ENCODE measurements around the gene SLC39A5.

Gene SLC39A5

DNA sequence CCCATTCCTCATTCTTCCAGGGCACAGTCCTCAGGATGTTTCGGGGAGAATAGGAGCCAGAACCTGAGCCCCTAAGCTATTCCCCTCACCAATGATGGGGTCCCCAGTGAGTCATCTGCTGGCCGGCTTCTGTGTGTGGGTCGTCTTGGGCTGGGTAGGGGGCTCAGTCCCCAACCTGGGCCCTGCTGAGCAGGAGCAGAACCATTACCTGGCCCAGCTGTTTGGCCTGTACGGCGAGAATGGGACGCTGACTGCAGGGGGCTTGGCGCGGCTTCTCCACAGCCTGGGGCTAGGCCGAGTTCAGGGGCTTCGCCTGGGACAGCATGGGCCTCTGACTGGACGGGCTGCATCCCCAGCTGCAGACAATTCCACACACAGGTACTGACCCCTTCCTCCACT, 1.3 kb downstream of the SLC39A5 start:
- H3K9me3 ChIP-seq (ENCODE audit: insufficient read depth, low read depth, low read length): no peaks in the 10 kb centered on the region
- H3K9ac ChIP-seq (ENCODE audit: low read depth, low read length): no peak overlapping the region
- no peak overlapping the region for H3K27ac ChIP-seq (ENCODE audit: low read depth, low read length)
- H3K36me3 ChIP-seq (ENCODE audit: insufficient read depth, low read length): 0 out of 2 replicates have a peak, but pooled peaks cover under 1% of the 10 kb centered on the region
- no peaks in the 10 kb centered on the region for H3K27me3 ChIP-seq (ENCODE audit: insufficient read depth, low read length)
- H3K4me3 ChIP-seq (ENCODE audit: low read length): no peak overlapping the region
- WGBS: 92% methylated on average over 11 of the region's 11 CpGs
- no peaks in the 10 kb centered on the region; the same call in 1 of the 2 replicates for H3K4me1 ChIP-seq (ENCODE audit: insufficient read depth, low read length)

DNA sequence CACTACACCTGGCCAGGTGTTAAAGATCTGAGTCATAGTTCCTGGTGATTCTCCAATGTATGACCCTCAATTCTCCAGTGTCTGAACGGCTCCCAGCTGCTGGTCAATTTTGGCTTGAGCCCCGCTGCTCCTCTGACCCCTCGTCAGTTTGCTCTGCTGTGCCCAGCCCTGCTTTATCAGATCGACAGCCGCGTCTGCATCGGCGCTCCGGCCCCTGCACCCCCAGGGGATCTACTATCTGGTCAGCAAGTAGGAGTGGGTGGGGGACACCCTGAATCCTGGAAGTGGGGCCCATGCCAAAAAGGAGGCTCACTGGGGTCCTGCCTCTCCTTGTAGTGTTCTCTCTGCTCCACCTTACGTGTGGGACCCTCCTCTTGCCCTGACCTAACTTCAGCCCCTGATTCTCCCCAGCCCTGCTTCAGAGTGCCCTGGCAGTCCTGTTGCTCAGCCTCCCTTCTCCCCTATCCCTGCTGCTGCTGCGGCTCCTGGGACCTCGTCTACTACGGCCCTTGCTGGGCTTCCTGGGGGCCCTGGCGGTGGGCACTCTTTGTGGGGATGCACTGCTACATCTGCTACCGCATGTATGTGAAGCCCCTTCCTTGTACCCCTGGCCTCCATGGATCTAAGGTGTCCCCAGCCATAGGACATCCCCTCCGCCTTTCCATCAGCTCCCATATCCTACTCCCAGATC, 5.0 kb downstream of the SLC39A5 start:
- 92% methylated on average over 16 of the region's 16 CpGs for WGBS
- no peaks in the 10 kb centered on the region for H3K9me3 ChIP-seq (ENCODE audit: insufficient read depth, low read depth, low read length)
- no peak overlapping the region for H3K27ac ChIP-seq (ENCODE audit: low read depth, low read length)
- no peak overlapping the region for H3K9ac ChIP-seq (ENCODE audit: low read depth, low read length)
- H3K4me1 ChIP-seq (ENCODE audit: insufficient read depth, low read length): no peaks in the 10 kb centered on the region; the same call in 1 of the 2 replicates
- no peaks in the 10 kb centered on the region for H3K27me3 ChIP-seq (ENCODE audit: insufficient read depth, low read length)
- no peak overlapping the region for H3K4me3 ChIP-seq (ENCODE audit: low read length)
- H3K36me3 ChIP-seq (ENCODE audit: insufficient read depth, low read length): peaks cover 11% of the 10 kb centered on the region; the same call in 1 of the 2 replicates

DNA sequence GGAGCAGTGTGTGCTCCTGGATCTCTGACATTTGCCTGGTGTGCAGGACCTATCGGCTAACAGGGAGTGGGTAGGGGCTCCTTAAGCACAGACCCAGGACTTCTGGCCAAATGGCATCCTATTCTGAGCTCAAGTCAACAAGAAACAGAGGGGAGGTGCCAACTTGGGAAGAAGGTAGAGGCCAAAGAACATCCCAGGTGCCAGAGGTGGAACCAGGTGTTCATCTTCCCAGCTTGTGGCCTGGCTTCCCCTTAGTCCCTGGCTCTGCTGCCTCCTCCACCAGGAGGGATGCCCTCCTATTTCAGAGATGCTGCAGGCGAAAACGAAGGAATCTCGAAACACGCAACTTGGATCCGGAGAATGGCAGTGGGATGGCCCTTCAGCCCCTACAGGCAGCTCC, 6.2 kb downstream of the SLC39A5 start:
- Histone ChIP-seq H3K4me3 (ENCODE audit: low read length) (no peak overlapping the region), H3K4me1 (ENCODE audit: insufficient read depth, low read length) (no peaks in the 10 kb centered on the region), H3K36me3 (ENCODE audit: insufficient read depth, low read length) (peaks cover 18% of the 10 kb centered on the region), H3K9ac (ENCODE audit: low read depth, low read length) (no peak overlapping the region), H3K9me3 (ENCODE audit: insufficient read depth, low read depth, low read length) (no peaks in the 10 kb centered on the region), H3K27ac (ENCODE audit: low read depth, low read length) (no peak overlapping the region), H3K27me3 (ENCODE audit: insufficient read depth, low read length) (no peaks in the 10 kb centered on the region)
- WGBS: 97% methylated on average over 6 of the region's 6 CpGs

DNA sequence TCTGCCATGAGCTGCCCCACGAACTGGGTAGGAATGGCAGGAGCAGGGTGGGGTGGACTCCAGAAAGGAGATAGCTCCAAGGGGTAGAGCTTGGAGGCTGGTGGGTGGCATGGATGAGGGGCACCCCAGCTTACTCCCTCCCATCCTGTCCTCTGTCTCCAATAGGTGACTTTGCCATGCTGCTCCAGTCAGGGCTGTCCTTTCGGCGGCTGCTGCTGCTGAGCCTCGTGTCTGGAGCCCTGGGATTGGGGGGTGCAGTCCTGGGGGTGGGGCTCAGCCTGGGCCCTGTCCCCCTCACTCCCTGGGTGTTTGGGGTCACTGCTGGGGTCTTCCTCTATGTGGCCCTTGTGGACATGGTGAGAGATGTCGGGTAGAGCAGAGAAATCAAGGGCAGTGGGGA, 7.1 kb downstream of the SLC39A5 start:
- peaks cover 27% of the 10 kb centered on the region for H3K36me3 ChIP-seq (ENCODE audit: insufficient read depth, low read length)
- no peaks in the 10 kb centered on the region for H3K9me3 ChIP-seq (ENCODE audit: insufficient read depth, low read depth, low read length)
- H3K27me3 ChIP-seq (ENCODE audit: insufficient read depth, low read length): no peaks in the 10 kb centered on the region
- no peak overlapping the region for H3K27ac ChIP-seq (ENCODE audit: low read depth, low read length)
- no peak overlapping the region for H3K9ac ChIP-seq (ENCODE audit: low read depth, low read length)
- no peak overlapping the region for H3K4me3 ChIP-seq (ENCODE audit: low read length)
- no peaks in the 10 kb centered on the region for H3K4me1 ChIP-seq (ENCODE audit: insufficient read depth, low read length)
- 89% methylated on average over 5 of the region's 5 CpGs for WGBS

DNA sequence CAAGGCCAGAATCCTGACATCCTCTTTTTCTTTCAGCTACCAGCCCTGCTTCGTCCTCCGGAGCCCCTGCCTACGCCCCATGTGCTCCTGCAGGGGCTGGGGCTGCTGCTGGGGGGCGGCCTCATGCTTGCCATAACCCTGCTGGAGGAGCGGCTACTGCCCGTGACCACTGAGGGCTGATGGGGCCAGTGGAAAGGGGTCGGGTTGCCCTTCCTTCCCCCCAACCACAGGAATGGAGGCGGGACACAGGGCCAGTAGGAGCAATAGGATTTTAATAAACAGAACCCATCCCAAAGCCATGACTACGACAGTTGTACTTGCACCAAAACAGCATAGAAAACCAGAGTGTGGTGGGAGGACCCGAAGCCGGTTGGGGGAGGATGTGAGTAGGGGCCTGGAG, 7.7 kb downstream of the SLC39A5 start:
- no peaks in the 10 kb centered on the region for H3K4me1 ChIP-seq (ENCODE audit: insufficient read depth, low read length)
- H3K27ac ChIP-seq (ENCODE audit: low read depth, low read length): no peak overlapping the region
- no peak overlapping the region for H3K9ac ChIP-seq (ENCODE audit: low read depth, low read length)
- H3K4me3 ChIP-seq (ENCODE audit: low read length): no peak overlapping the region
- H3K9me3 ChIP-seq (ENCODE audit: insufficient read depth, low read depth, low read length): no peaks in the 10 kb centered on the region
- H3K27me3 ChIP-seq (ENCODE audit: insufficient read depth, low read length): no peaks in the 10 kb centered on the region
- WGBS: 87% methylated on average over 9 of the region's 11 CpGs
- peaks cover 32% of the 10 kb centered on the region for H3K36me3 ChIP-seq (ENCODE audit: insufficient read depth, low read length)

DNA sequence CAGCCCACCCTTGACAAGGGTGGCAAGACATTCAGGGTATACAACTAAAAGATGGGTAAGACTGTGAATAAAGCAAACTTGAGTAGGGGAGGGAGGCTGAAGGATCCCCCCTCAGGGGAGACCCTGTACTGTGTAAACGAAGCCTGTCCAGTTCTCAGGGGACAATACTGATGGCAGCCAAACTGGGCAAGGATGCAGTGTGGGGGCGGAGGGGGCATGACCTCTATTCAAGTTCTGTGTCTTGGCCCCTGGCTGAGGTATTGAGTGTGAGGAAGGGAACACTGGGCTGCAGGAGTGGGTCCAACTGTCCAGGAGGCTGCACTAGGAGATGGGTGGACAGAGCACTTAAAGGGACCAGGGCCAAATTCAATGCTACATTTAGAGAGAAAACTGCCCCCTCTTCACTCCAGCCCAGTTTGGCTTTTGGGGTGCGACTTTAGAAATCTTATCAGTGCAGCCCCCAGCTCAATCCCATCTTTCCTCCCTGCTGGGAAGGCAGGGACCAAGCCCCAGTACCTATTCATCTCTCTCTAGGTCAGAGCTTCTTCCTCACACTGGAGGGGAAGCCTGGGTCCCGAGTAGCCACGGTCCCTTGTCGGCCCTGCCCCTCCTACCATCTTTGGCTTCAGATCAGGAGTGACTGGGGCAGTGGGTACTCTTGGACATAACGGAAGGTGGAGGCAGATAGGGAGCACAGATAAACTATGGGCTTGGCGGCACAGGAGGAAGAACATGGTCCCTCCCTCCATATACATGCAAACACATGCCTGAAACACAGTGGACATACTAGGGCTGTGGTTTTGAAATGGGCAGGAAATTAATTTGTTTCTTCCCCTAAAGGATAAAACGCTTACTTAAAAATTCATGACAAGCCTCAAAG, 11.8 kb downstream of the SLC39A5 start:
- peaks cover 67% of the 10 kb centered on the region for H3K36me3 ChIP-seq (ENCODE audit: insufficient read depth, low read length)
- no peaks in the 10 kb centered on the region for H3K4me1 ChIP-seq (ENCODE audit: insufficient read depth, low read length)
- H3K27ac ChIP-seq (ENCODE audit: low read depth, low read length): no peak overlapping the region
- 97% methylated on average over 9 of the region's 9 CpGs for whole genome bisulfite sequencing
- no peak overlapping the region for H3K9ac ChIP-seq (ENCODE audit: low read depth, low read length)
- no peaks in the 10 kb centered on the region for H3K9me3 ChIP-seq (ENCODE audit: insufficient read depth, low read depth, low read length)
- no peaks in the 10 kb centered on the region for H3K27me3 ChIP-seq (ENCODE audit: insufficient read depth, low read length)
- no peak overlapping the region for H3K4me3 ChIP-seq (ENCODE audit: low read length)

DNA sequence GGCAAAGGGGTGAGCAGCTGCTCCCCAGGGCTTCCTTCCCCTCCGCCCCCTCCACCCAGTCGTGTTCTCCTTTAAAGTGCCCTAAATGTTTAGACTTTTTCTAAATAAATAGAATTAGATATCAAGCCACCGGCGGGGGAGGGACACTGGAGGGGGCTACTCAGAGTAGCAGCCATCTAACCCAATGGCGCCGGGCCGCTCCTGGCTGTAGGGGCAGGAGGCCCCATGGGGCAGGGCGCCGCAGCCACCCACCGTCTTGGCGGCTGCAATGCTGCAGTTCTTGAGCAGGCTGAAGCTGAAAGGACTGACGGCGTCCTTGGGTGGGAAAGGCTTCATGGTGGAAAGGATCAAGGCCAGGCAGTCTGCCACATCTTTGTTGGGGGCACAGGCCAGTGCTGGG, 13.1 kb downstream of the SLC39A5 start:
- H3K9ac ChIP-seq (ENCODE audit: low read depth, low read length): no peak overlapping the region
- H3K36me3 ChIP-seq (ENCODE audit: insufficient read depth, low read length): peaks cover 79% of the 10 kb centered on the region
- no peaks in the 10 kb centered on the region for H3K4me1 ChIP-seq (ENCODE audit: insufficient read depth, low read length)
- no peaks in the 10 kb centered on the region for H3K9me3 ChIP-seq (ENCODE audit: insufficient read depth, low read depth, low read length)
- no peak overlapping the region for H3K27ac ChIP-seq (ENCODE audit: low read depth, low read length)
- H3K27me3 ChIP-seq (ENCODE audit: insufficient read depth, low read length): no peaks in the 10 kb centered on the region
- no peak overlapping the region for H3K4me3 ChIP-seq (ENCODE audit: low read length)
- WGBS: 92% methylated on average over 12 of the region's 13 CpGs

DNA sequence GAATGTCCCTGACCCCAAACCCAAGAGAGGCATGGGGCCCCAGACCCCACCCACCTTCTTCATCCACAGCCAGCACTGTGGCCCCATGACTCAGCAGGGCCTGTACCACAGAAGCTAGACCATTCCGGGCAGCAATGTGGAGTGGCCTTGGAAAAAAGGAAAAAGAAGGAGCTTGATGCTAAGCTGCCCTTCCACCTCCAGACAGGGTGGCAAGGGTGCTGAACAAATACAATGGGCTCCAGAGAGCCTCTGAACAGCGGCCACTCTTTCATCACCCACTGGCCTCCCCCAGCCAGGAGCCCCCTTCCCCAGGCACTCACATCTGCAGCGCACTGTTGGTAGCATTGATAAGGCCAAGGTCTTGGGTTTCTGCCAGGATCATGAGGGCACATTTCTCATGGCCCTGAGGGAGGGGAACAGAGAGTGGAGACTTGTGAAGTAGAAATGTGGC, 13.9 kb downstream of the SLC39A5 start:
- Histone ChIP-seq H3K36me3 (ENCODE audit: insufficient read depth, low read length) (peaks cover 86% of the 10 kb centered on the region), H3K27ac (ENCODE audit: low read depth, low read length) (no peak overlapping the region), H3K4me1 (ENCODE audit: insufficient read depth, low read length) (no peaks in the 10 kb centered on the region), H3K27me3 (ENCODE audit: insufficient read depth, low read length) (no peaks in the 10 kb centered on the region), H3K4me3 (ENCODE audit: low read length) (no peak overlapping the region), H3K9me3 (ENCODE audit: insufficient read depth, low read depth, low read length) (no peaks in the 10 kb centered on the region), H3K9ac (ENCODE audit: low read depth, low read length) (no peak overlapping the region)
- 94% methylated on average over 3 of the region's 3 CpGs for WGBS

DNA sequence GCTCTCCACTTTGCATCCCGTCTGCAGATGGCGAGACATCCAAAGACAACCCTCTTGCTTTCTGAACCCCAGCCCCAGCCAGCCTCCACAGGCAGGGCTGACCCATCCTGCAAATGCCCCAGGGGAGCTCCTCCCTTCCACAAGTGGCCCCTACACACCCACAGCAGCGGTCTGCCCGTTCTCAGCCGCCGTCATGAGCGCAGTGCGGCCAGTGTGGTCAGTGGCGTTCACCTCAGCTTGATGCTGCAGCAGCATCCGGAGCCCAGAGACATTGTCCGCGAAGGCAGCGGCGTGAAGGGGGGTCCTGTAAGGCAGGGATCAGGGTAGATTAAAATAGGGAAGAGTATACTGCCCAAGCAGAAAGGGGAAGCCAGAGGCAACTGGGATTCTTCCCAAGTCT, 14.6 kb downstream of the SLC39A5 start:
- H3K4me3 ChIP-seq (ENCODE audit: low read length): no peak overlapping the region
- H3K4me1 ChIP-seq (ENCODE audit: insufficient read depth, low read length): no peaks in the 10 kb centered on the region
- no peak overlapping the region for H3K27ac ChIP-seq (ENCODE audit: low read depth, low read length)
- no peak overlapping the region for H3K9ac ChIP-seq (ENCODE audit: low read depth, low read length)
- peaks cover 87% of the 10 kb centered on the region for H3K36me3 ChIP-seq (ENCODE audit: insufficient read depth, low read length)
- 97% methylated on average over 14 of the region's 14 CpGs for WGBS
- H3K9me3 ChIP-seq (ENCODE audit: insufficient read depth, low read depth, low read length): no peaks in the 10 kb centered on the region
- H3K27me3 ChIP-seq (ENCODE audit: insufficient read depth, low read length): no peaks in the 10 kb centered on the region

DNA sequence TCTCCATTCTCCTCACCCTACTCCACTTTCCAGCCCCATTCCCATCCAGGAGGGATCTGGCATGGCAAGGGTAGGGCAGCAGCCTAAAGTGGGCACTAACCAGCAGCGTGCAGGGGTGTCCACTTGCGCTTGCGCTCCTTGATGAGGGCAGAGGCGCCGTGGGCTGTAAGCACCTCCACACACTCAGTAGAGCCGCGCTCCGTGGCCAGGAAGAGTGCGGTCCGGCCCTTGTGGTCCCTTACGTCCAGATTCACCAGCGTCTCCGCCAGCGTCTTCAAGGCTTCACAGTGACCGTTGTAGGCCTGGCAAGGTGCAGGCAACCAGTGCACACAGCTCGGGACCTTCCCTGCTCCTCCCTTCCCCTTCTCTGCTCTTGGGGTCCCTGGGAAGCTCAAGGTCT, 18.1 kb downstream of the SLC39A5 start:
- Histone ChIP-seq H3K4me3 (ENCODE audit: low read length) (no peak overlapping the region), H3K4me1 (ENCODE audit: insufficient read depth, low read length) (no peaks in the 10 kb centered on the region), H3K27ac (ENCODE audit: low read depth, low read length) (no peak overlapping the region), H3K36me3 (ENCODE audit: insufficient read depth, low read length) (peaks cover 89% of the 10 kb centered on the region), H3K27me3 (ENCODE audit: insufficient read depth, low read length) (no peaks in the 10 kb centered on the region), H3K9ac (ENCODE audit: low read depth, low read length) (no peak overlapping the region), H3K9me3 (ENCODE audit: insufficient read depth, low read depth, low read length) (no peaks in the 10 kb centered on the region)
- WGBS: 97% methylated on average over 16 of the region's 16 CpGs

DNA sequence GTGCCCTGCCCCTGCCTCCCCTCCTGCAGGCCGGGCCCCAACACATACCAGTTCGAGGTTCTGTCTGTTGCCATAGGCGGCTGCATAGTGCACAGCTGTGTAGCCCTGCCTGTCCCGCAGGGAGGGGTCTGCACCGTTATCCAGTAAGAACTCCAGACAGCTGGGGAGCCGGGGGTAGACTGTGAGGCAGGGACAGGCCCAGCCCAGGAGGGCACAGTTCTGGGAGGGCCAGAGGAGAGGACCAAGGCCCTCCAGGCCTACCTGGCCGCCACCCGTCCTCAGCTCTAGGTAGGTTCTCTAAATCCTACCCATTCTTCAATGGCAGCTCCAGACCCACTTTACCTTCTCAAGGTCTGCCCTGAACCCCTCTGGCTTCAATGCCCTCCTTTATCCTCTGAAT, 18.9 kb downstream of the SLC39A5 start:
- Histone ChIP-seq H3K9me3 (ENCODE audit: insufficient read depth, low read depth, low read length) (no peaks in the 10 kb centered on the region), H3K36me3 (ENCODE audit: insufficient read depth, low read length) (peaks cover 89% of the 10 kb centered on the region), H3K9ac (ENCODE audit: low read depth, low read length) (no peak overlapping the region), H3K4me1 (ENCODE audit: insufficient read depth, low read length) (no peaks in the 10 kb centered on the region), H3K4me3 (ENCODE audit: low read length) (no peak overlapping the region), H3K27ac (ENCODE audit: low read depth, low read length) (no peak overlapping the region), H3K27me3 (ENCODE audit: insufficient read depth, low read length) (no peaks in the 10 kb centered on the region)
- 93% methylated on average over 8 of the region's 8 CpGs for WGBS

Measured in HUES64 (cell line).